HG03196 (cell line): ENCODE data around the gene PKP1.

ENCODE experiments used
- ATAC-seq: cut with Tn5 transposase; IDR thresholded peaks from one replicate; pipeline ENCODE4 v1.9.1; 2021; ENCODE audit not compliant: unreplicated experiment

PKP1 gene

DNA sequence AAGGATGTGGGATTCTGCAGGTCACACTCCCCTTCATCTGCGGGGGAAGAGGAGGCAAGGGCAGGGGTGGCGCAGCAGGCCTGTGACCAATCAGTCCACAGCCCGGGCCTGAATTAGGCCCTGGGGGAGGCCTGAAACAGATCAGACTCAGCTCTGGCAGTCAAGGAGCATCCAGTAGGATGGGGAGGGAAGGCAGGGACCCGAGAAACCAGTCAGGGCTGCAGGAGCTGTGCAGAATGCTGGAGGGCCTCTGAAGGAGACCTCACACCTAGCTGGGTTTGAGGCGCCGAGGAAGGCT, 81.5 kb downstream of the PKP1 start:
- ATAC-seq, result no peak

GRCh38 chr1:201365251-201365650, 81.9 kb downstream of the PKP1 start:
- ATAC-seq, result no peak

GRCh38 chr1:201366696-201367095, 83.4 kb downstream of the PKP1 start:
- no peak for ATAC-seq

- ATAC-seq, result no peak
These were observed 85.9 kb downstream of the PKP1 start for GRCh38 chr1:201369209-201369608.

GRCh38 chr1:201370500-201370899, 87.2 kb downstream of the PKP1 start:
- no peak for ATAC-seq

- ATAC-seq, result no peak
These were observed 88.0 kb downstream of the PKP1 start for GRCh38 chr1:201371276-201371675.

- ATAC-seq, result no peak
These were observed 88.5 kb downstream of the PKP1 start for GRCh38 chr1:201371792-201372191.

DNA sequence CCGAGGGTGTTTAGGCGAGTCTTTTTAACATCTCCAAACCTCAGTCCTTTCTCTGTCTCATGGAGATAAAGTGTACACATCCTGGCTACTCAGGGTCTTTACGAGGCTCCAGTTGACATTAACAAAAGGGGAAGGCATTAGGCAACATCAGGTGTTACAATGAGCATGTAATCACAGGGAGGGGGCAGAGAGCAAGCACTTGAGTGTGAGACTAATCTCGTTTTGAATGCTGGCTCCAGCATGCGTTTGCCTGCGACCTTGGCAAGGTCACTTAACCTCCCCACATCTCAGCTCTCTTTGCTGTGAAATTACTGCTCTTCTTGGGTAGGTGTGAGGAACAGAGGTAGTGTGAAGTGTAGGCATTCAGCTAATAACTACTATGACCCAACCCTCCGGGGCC, 91.1 kb downstream of the PKP1 start:
- no peak for ATAC-seq

- no peak for ATAC-seq
These were observed 91.9 kb downstream of the PKP1 start for GRCh38 chr1:201375169-201375568.

- ATAC-seq, result no peak
These were observed 92.8 kb downstream of the PKP1 start for GRCh38 chr1:201376107-201376463.

GRCh38 chr1:201376464-201377374, 93.4 kb downstream of the PKP1 start:
- no peak for ATAC-seq

- no peak for ATAC-seq
These were observed 94.3 kb downstream of the PKP1 start, which contains the start of gene TNNT2 for GRCh38 chr1:201377611-201378092. Gene TNNT2, minus strand, starts transcription at chr1:201377680. Its CDS starts 4,426 bp downstream, at chr1:201373254.

DNA sequence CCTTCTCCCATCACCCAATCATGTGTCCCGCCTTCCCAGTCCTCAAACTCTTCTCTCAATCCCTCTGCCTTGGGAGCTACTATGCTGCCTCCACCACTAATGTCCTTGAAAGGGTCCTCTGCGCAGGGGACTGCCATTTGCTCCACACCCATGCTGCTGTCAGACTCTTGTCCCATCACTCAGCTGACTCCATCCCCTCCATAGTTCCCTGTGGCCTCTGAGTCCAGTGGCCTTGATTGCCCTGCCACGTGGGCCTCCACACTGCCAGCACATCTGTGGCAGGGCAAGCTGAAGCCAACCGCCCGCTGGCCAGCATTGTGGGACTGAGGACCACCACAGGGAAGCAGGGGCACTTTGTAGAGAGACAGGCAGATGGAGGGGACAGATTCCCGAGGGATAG, 95.5 kb downstream of the PKP1 start:
- no peak for ATAC-seq

- ATAC-seq, result no peak
These were observed 96.5 kb downstream of the PKP1 start for GRCh38 chr1:201379733-201380242.

- no peak for ATAC-seq
These were observed 97.8 kb downstream of the PKP1 start for GRCh38 chr1:201381130-201381529.
